Ureter (tissue), 1 donor: ENCODE results near the gene SEBOX. TPM values are rescaled to one million over a fixed set of nuclear protein-coding genes. Genes with fewer than 3 reads are reported as not detected.
"Not testable (repeated sequence)": the region's sequence is repeated elsewhere in the genome, so short reads cannot be mapped to it uniquely, and the experiment has no call there.

Experiments used
- DNase-seq: peaks from one replicate; pipeline ENCODE4 v3.0.0-alpha.2; 2020; ENCODE audit warnings: low spot score
- total RNA-seq: library from RNA; stranded (reverse); gene quantifications from one replicate; pipeline ENCODE4 v1.2.4, GENCODE V29; 2023
- donor health status: DM: yes; HTN: yes; CAD: no.

The SEBOX gene
- total RNA-seq, 1 donor from 2014 or later, result not detected

DNA sequence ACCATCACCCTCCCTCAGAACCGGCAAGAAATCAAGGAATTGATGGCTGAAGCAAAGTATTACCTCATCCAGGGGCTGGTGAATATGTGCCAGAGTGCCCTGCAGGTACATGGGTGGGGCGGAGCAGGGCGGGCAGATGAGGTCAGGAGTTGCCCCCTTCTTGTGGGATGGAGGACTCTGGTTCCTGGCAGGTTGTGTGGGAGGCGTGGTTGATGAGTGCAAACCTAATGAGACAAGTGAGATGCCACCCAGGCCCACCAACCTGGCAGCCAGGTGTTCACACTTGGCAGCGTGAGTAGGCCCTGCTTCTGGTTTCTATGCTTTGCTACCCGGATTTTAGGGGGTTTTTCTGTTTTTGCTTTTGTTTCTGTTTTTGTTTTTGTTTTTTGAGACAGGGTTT lies 24.6 kb downstream of the SEBOX start:
- DNase-seq, result no peak

- DNase-seq, result no peak
Observed at GRCh38 chr17:28339431-28339830, 25.6 kb downstream of the SEBOX start.

DNA sequence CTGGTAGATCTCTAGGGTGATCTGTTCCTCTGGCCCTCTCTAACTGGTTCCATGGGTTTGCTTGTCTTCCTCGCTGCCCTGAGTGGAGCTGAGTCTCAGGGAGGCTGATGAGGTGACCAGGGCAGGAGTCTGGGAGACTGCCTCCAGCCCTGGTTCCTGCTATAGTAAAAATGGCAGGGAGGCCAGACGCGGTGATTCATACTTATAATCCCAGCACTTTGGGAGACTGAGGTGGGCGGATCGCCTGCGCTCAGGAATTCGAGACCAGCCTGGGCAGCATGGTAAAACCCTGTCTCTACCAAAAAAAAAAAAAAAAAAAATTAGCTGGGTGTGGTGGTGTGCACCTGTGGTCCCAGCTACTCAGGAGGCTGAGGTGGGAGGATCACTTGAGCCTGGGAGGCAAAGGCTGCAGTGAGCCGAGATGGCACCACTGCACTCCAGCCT lies 26.2 kb downstream of the SEBOX start:
- DNase-seq, result not testable (repeated sequence)

DNA sequence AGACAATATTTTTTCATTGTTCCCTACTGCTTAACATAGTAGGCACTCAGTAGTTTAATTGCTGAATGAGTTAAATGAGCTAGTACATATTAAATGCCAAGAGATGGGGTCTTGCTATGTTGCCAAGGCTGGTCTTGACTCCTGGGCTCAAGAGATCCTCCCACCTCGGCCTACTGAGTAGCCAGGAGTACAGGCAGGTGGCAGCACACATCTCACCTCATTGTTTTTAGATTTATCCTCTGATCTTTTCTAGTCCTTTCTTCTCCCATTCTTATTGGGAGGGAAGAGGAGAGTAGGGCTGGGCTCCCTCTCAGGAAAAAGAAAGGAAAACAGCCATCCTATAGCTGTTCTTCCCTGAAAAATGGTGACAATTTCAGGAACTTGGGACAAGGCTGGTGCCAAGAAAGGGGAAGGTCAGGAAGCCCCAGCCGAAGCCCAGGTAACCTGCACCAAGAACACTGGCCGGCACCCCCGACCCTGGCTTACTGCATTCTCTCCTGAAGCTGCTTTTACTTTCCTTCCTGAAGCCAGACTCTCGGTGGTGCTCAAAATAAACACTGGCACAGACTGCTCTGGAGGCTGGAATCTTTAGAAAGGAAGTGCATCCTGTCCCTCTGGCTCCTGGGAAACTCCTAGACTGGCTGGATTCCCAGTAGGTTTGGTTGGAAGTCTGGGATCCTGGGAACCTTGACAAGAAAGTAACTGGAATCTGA lies 26.8 kb downstream of the SEBOX start:
- DNase-seq, result no peak

DNA sequence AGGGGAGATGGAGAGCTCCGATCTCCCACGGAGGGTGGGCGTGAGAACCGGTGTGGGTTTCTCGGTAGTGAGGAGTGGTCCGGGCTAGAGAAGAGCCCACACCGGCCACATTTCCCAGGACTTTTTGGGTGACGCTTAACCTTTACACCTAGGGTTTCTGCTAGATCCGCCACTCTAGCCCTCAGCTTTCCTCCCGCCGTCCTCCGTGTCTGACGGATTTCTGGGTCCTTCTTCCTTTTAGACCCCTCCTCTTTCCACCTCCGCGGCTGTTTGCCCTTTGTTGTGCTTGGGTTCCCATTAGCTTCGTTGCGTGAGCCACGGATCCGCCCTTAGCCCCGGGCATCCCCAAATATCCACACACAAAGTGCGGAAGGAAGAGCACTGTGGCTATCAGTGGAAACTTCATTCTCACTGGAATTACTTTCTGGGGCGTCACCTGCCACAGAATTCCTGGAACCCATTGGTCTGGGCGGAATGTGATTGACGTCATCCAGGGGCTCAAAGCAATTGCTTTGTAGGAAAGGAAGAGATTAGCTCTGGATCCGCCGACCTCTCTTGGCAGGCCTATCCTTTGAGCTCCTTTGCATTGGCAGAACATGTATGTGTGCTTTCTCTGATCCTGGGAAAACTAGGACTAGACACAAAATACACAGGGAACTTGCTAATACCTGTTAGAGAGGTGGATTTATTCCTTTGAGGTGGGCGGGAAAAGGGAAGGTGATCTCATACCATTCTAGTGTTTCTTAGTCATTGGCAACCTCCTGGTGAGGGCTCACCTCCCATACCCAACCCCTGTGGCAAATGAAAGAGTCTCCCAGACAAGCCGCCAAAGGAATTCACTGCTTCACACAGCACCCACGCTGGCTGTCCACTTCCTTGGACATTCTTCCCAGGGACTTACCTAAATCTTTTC lies 28.8 kb downstream of the SEBOX start:
- DNase-seq, result peak; percentile 63

- DNase-seq, result peak; percentile 99
Observed at GRCh38 chr17:28335201-28335958, 29.6 kb downstream of the SEBOX start, which contains the start of the genes IFT20 and TNFAIP1. IFT20 (minus strand) TSS chr17:28335472; CDS start chr17:28331985, 3,487 bp downstream. TNFAIP1 (plus strand) TSS chr17:28335761; CDS start chr17:28339522, 3,761 bp downstream.

DNA sequence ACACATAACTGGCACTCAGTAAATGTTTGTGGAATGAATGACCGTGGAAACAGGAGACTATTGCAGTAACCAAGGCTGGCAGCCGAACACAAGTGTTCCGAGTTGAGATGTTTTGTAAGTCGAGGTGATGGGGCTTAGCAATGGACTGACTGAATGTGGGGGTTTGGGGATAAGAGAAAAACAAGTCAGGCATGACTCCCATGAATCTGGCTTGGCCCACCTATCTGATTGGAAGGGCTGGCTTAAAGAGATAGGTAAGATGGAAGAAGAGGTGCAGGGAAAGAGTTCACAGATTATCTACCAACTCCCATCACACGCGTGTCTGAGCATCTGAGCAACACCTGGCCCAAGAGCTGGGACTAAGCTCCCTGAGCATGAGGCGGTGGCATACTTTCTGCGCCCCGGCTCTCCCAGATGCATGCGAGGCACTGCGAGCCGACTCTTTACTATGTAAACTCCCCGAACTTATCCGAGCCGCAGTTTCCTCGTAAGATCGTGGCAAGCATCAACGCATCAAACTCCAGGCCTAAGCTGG lies 30.3 kb downstream of the SEBOX start:
- no peak for DNase-seq

DNA sequence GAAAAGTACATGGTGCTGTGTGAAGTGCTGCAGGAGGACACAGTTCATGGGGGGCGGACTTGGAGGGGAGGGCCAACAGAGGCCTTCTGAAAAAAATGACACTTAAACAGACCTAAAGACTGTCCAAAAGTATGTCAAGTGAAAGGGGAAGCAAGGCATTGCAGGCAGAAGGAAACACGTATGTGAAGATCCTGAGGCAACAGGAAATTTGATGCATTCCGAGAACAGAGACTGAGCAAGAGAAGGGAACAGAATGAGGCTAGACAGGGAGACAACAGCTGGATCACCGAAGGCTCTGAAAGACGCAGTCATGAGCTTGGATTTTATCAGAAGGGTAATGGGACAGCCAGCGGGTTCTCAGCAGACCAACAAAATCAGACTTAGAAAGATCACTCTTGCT lies 30.8 kb downstream of the SEBOX start:
- DNase-seq, result no peak

DNA sequence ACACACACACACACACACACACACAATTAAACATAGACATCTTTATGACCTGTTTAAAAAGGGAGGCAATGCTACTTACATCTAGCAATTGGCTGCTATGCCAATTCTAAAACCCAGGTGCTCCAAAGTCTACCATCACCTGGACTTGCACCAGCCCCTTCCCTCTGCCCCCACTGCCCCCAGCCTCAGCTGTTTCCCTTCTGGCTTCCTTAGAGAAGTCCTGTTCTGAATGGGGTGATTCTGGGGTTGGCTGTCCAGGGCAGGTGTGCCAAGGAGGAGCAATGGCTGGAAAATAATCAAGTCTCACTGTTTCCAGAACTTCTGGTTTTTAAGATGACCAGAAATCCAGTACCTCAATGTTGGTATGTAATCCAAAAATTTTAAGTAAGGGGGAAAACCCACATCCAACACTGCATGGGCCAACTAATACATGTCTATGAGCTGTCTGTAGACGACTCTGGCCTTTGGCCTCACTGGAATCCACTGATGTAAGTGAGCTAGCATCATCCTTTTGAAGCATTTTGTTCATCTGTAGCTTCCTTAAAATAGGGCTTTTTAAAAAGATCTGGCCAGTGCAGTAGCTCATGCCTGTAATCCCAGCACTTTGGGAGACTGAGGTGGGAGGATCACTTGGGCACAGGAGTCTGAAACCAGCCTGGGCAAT lies 31.8 kb downstream of the SEBOX start:
- DNase-seq, result no peak

GRCh38 chr17:28331891-28332420 lies 33.0 kb downstream of the SEBOX start:
- DNase-seq, result no peak

GRCh38 chr17:28330671-28331070 lies 34.3 kb downstream of the SEBOX start:
- DNase-seq, result no peak

DNA sequence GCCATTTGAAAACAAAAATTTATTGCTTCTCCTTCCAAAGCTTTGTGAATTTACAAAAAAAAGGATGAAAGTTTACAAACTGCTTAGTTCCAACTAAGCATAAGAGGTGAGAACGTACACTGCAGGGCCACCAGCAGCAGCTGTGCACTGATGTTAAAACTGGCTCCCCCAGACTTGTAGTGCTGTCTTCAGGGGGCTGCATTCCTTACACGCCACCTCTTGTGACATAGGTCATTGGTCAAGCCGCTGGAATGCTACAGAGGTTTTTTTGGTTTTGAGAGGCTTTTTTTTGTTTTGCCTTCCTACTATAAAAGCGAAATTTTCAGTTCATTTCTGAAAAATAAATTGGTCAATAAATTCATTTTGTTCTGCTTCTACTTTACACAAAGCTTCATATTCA lies 36.7 kb downstream of the SEBOX start:
- DNase-seq, result peak; percentile 32

DNA sequence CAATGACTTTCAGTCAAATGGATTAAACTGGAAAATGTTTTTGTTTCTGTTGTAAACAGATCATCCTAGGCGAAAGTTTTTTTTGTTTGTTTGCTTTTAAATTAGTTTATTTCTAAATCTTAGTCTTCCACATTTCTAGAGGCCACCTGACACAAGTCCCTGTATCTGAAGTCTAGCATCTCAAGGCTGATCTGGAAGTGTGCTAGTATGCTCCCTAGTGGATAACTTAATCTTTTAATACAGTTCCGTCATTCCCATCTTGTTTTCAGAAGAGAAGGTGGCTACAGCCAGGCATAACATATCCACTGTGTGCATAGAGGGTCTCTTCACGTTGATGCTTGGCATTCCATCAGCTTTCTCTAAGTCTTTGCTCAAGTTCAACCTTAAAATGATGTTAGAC lies 37.3 kb downstream of the SEBOX start:
- DNase-seq, result peak; percentile 5

DNA sequence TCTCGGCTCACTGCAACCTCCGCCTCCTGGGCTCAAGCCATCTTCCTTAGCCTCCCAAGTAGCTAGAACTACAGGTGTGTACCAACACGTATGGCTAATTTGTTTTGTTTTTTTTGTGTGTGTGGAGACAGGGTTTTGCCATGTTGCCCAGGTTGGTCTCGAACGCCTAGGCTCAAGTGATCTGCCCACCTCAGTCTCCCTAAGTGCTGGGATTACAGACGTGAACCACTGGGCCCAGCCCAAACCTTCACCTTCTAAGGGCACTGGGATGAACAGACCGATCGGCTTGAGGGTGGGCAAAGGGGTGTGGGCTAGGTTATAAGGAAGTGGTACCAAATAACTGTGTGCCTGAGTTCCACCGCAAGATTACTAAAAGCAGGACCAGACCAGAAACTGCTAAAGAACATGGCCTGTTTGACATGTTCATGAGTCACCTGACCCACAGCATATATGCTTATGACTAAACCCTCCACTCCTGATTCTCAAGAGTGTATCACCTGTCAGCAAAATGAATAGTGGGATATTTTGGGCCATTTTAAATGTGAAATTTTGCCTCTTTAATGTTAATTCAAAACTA lies 37.9 kb downstream of the SEBOX start:
- peak; percentile 33 for DNase-seq

DNA sequence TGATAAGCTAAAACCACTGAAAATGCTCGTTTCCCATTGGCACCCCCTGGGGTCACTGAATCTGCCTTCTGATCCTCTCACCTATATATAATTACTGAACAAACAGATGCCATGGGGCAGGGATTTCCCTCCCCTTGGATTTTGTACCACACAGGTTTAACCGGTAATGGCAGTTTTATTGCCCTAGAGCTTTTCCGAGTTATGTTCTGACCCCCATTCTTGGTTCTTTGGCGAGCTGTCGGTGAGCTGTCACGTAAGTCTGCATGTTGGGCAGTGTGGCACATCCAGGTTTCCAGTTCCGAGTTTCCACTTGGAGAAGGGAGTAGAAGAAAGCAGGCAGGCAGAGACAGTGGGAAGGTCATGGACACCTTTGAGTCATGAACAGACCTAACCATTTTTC lies 38.9 kb downstream of the SEBOX start:
- DNase-seq, result peak; percentile 64

DNA sequence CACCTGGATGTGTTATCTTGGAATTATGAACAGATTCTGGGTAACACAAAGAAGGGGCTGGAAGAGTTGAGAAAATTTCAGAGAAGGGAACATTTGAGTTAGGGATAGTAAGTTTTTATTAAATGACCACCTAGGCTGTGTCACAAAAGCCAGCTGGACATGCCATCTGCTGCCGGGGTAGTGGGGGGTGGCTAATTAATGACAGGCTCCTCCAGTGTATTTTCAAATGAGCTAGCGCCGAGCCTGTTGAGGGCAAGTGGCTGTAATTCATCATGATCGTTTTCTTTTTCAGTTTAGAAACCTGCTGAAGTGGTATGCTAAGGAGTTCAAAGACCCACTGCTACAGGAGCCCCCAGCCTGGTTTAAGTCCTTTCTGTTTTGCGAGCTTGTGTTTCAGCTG lies 39.8 kb downstream of the SEBOX start:
- peak; percentile 29 for DNase-seq

DNA sequence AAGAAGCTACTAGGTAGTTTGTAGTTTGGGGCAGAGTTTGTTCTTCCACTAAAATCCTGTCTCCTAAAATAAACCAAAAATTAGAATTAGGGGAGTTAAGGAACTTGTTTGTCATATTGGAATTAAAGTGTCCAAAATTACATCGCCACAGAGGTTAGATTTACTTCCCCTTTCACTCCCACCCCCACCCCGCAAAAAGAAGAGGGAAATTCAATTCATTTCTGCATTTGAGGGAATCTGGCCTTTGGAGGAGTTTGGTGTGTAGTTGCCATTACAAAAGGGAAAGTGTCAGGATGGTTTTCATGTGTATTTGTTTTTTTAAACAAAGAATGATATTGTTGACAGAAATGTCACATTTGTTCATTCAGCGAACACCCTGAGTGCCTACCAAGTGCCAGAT lies 40.2 kb downstream of the SEBOX start:
- DNase-seq, result peak; percentile 7

DNA sequence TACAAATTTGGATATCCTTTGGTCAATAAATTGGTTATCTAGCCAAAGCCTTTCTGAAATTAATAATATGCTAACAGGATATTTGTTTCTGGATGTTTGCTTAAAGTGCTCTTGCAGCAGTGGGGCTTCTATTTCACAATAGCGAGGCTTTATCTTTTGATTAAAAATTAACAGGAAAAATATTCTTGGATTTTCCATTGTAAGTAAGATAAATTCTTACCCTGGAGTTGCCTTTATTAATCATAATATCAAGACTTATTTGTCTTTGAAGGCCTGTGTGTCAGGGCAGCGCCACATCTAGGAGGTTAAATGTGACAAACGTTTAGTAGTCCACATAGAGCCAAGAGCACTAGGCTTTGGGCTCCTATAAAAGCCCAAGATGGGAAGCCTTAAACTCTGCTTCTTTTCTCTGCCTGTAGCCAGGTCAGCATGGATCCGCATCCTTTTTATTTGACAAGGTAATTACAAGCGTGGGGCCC lies 40.7 kb downstream of the SEBOX start:
- DNase-seq, result peak; percentile 8

- no peak for DNase-seq
Observed at GRCh38 chr17:28320215-28321061, 44.6 kb downstream of the SEBOX start.

DNA sequence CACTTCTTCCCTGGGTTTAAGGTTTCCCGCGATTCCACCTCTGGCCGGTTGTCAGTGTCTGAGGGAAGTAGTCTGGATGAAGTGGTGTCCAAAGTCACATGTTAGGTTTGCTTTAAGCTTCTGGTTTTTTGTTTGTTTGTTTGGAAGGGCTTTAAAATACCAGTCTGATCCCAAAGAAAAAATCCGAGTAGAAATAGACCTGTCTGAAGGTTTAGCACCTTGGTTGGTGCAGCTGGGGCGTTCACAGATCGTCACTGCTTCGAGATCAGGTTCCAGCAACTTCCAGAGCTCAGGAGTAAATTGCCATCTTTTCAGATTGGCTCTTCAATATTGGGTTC lies 45.4 kb downstream of the SEBOX start:
- no peak for DNase-seq
